CD14-positive monocyte (primary cell): ENCODE measurements around the gene STMND1. TPM values are rescaled to one million over a fixed set of nuclear protein-coding genes. Genes with fewer than 3 reads are reported as not detected.

Experiments used
- DNase-seq, 3 donors: peaks; one replicate each; pipeline ENCODE4 v3.0.0-alpha.2; 2011 to 2022
- H2AFZ ChIP-seq: 2 replicates; pipeline ENCODE4 v1.6.0; 2012; ENCODE audit warnings: mild to moderate bottlenecking, low read depth, low read length, inconsistent platforms; ENCODE audit not compliant: insufficient read depth, poor library complexity, severe bottlenecking
- H3K27ac ChIP-seq, 2 donors: 1 replicate in 1 of 2; 2 replicates in 1 of 2; pipeline ENCODE4 v1.5.1; 2012 to 2013; ENCODE audit warnings: low read length in 2 of 2, control low read depth in 1 of 2, inconsistent platforms in 1 of 2, low read depth in 1 of 2, mild to moderate bottlenecking in 1 of 2
- H3K27me3 ChIP-seq, 2 donors: one replicate each; pipeline versions ENCODE4 v1.6.0 to v1.6.1; 2011 to 2013; ENCODE audit warnings: low read length in 2 of 2; ENCODE audit not compliant: control insufficient read depth in 2 of 2, insufficient read depth in 2 of 2
- H3K36me3 ChIP-seq, 2 donors: replicated peaks in 1 of 2; 1 replicate in 1 of 2; 2 replicates in 1 of 2; pipeline versions ENCODE4 v1.5.1 to v1.6.1; 2012 to 2013; ENCODE audit warnings: low read length in 2 of 2, control low read depth in 1 of 2, inconsistent platforms in 1 of 2, mild to moderate bottlenecking in 1 of 2; ENCODE audit not compliant: insufficient read depth in 2 of 2, control insufficient read depth in 1 of 2
- H3K4me1 ChIP-seq, 2 donors: 1 replicate in 1 of 2; 2 replicates in 1 of 2; pipeline versions ENCODE4 v1.5.1 to v1.6.1; 2012 to 2013; ENCODE audit warnings: low read length in 2 of 2, control low read depth in 1 of 2, inconsistent platforms in 1 of 2, mild to moderate bottlenecking in 1 of 2, moderate library complexity in 1 of 2; ENCODE audit not compliant: insufficient read depth in 2 of 2, control insufficient read depth in 1 of 2
- H3K4me2 ChIP-seq: replicated peaks from 2 replicates; pipeline ENCODE3; 2012; ENCODE audit warnings: low read length, moderate library complexity, mild to moderate bottlenecking; ENCODE audit not compliant: poor library complexity, severe bottlenecking; ENCODE audit errors: extremely low read depth
- H3K4me3 ChIP-seq, 3 experiments: fragments of 200-600 bp in 1 of 3; sonication (generic) in 1 of 3; replicated peaks in 1 of 3; 1 replicate in 2 of 3; 2 replicates in 1 of 3; pipeline ENCODE4 v1.5.1; 2011 to 2013; ENCODE audit warnings: low read length in 3 of 3, mild to moderate bottlenecking in 3 of 3, control low read depth in 2 of 3, low read depth in 2 of 3, inconsistent platforms in 1 of 3, moderate library complexity in 1 of 3
- H3K79me2 ChIP-seq: 2 replicates; pipeline ENCODE4 v1.6.0; 2012; ENCODE audit warnings: mild to moderate bottlenecking, control low read depth, inconsistent platforms, low read length, moderate library complexity; ENCODE audit not compliant: insufficient read depth
- H3K9ac ChIP-seq: 2 replicates; pipeline ENCODE4 v1.6.0; 2017; ENCODE audit warnings: low read length, mild to moderate bottlenecking; ENCODE audit not compliant: insufficient read depth, poor library complexity, severe bottlenecking
- H3K9me3 ChIP-seq, 2 donors: replicated peaks in 1 of 2; 1 replicate in 1 of 2; 2 replicates in 1 of 2; pipeline versions ENCODE4 v1.5.1 to v1.6.1; 2012 to 2013; ENCODE audit warnings: low read length in 2 of 2, control low read depth in 1 of 2; ENCODE audit not compliant: control insufficient read depth in 1 of 2, insufficient read depth in 1 of 2
- H4K20me1 ChIP-seq: 2 replicates; pipeline ENCODE4 v1.6.0; 2012; ENCODE audit warnings: mild to moderate bottlenecking, low read length, control low read depth, moderate library complexity; ENCODE audit not compliant: insufficient read depth
- H3K27ac Mint-ChIP-seq, 7 donors: one replicate each; pipeline ENCODE4 v1.8.0; 2020; ENCODE audit warnings: mild to moderate bottlenecking in 7 of 7, mixed read lengths in 7 of 7, moderate library complexity in 6 of 7, inconsistent platforms in 2 of 7
- H3K27me3 Mint-ChIP-seq, 3 donors: one replicate each; pipeline ENCODE4 v1.8.0; 2021 to 2022; ENCODE audit warnings: low read depth in 3 of 3, mild to moderate bottlenecking in 3 of 3, mixed read lengths in 3 of 3, moderate library complexity in 3 of 3, inconsistent platforms in 1 of 3
- H3K36me3 Mint-ChIP-seq, 2 donors: one replicate each; pipeline ENCODE4 v1.8.0; 2020; ENCODE audit warnings: mixed read lengths in 2 of 2, inconsistent platforms in 1 of 2, mild to moderate bottlenecking in 1 of 2
- H3K4me1 Mint-ChIP-seq: one replicate; pipeline ENCODE4 v1.8.0; 2020; ENCODE audit warnings: mild to moderate bottlenecking, mixed read lengths
- H3K4me3 Mint-ChIP-seq, 2 donors: one replicate each; pipeline ENCODE4 v1.8.0; 2020; ENCODE audit warnings: mild to moderate bottlenecking in 2 of 2, mixed read lengths in 2 of 2, moderate library complexity in 1 of 2
- H3K9me3 Mint-ChIP-seq, 7 donors: one replicate each; pipeline ENCODE4 v1.8.0; 2020 to 2022; ENCODE audit warnings: mixed read lengths in 7 of 7, mild to moderate bottlenecking in 6 of 7, moderate library complexity in 6 of 7, inconsistent platforms in 2 of 7
- CTCF ChIP-seq: fragments of 200-600 bp; IDR thresholded peaks from one replicate; pipeline ENCODE4 v1.8.0; 2022; ENCODE audit warnings: antibody characterized with exemption, mild to moderate bottlenecking
- WGBS: methylation state at CpG from one replicate; pipeline ENCODE4 v1.1.5; 2013; ENCODE audit warnings: missing lambda C conversion rate; ENCODE audit not compliant: insufficient coverage; 5-methylcytosine and 5-hydroxymethylcytosine counted together
- intact Hi-C, 2 donors: fragments of 100-400 bp; cut with micrococcal nuclease; formaldehyde crosslinking; loops; one replicate each; pipeline versions ENCODE4 v1.15.0 to v1.15.1; 2023
- polyA plus RNA-seq, 3 donors: library from polyadenylated mRNA; depleted of rRNA in 1 of 3; unstranded in 2 of 3; stranded (reverse) in 1 of 3; fragments of 300-500 nt in 2 of 3; fragments of >200 nt in 1 of 3; fragmentation: Illumina TruSeq in 2 of 3; gene quantifications; 1 replicate in 2 of 3; 2 replicates in 1 of 3; pipeline ENCODE4 v1.2.3, GENCODE V29; 2012 to 2021

Gene STMND1
- polyA plus RNA-seq, 3 donors, result not detected

- TF ChIP-seq CTCF, result no peak
- Histone ChIP-seq H3K27me3 (peaks cover 31 to 40% of the 10 kb centered on the region in 2 donors), H3K9me3 (no peaks in the 10 kb centered on the region), H3K79me2 (no peaks in the 10 kb centered on the region), H3K4me3 (no peak overlapping the region), H2AFZ (no peak overlapping the region), H3K4me1 (peaks cover 19 to 21% of the 10 kb centered on the region in 2 donors), H4K20me1 (no peaks in the 10 kb centered on the region), H3K9ac (no peak overlapping the region), H3K27ac (no peak overlapping the region), H3K36me3 (no peaks in the 10 kb centered on the region), H3K4me2 (no peak overlapping the region)
- H3K36me3 Mint-ChIP-seq, result no peaks in the 10 kb centered on the region
- H3K4me1 Mint-ChIP-seq, result peaks cover 18% of the 10 kb centered on the region
- intact Hi-C loops, result no loop called here
- no peak overlapping the region for H3K27ac Mint-ChIP-seq
- H3K27me3 Mint-ChIP-seq, result peaks cover 24 to 32% (median 27%) of the 10 kb centered on the region in 3 donors
- no peak overlapping the region for H3K4me3 Mint-ChIP-seq
- peaks cover 0 to 6% (median 3%) of the 10 kb centered on the region in 7 donors for H3K9me3 Mint-ChIP-seq
- 67% methylated on average over 1 of the region's 3 CpGs for WGBS
- no peak for DNase-seq
Measured at GRCh38 chr6:17097982-17098381, 3.9 kb upstream of the STMND1 start.

GRCh38 chr6:17098538-17098937 is 3.3 kb upstream of the STMND1 start:
- peaks cover 19 to 21% of the 10 kb centered on the region in 2 donors for H3K4me1 ChIP-seq
- H3K9me3 Mint-ChIP-seq, result peaks cover 0 to 6% (median 3%) of the 10 kb centered on the region in 7 donors
- H3K4me1 Mint-ChIP-seq, result peaks cover 18% of the 10 kb centered on the region
- no peaks in the 10 kb centered on the region for H4K20me1 ChIP-seq
- TF ChIP-seq CTCF, result no peak
- DNase-seq, result no peak
- WGBS, result no CpG with 5 or more reads among the region's 4 CpGs
- peaks cover 30 to 37% (median 32%) of the 10 kb centered on the region in 3 donors for H3K27me3 Mint-ChIP-seq
- no peak overlapping the region for H3K27ac Mint-ChIP-seq
- peak overlapping the region in 1 of 2 donors; percentile 14 for H3K4me3 Mint-ChIP-seq
- no peaks in the 10 kb centered on the region for H3K36me3 ChIP-seq
- H3K9ac ChIP-seq, result no peak overlapping the region
- intact Hi-C loops, result no loop called here
- H3K27ac ChIP-seq, result no peak overlapping the region
- no peaks in the 10 kb centered on the region for H3K9me3 ChIP-seq
- no peak overlapping the region for H2AFZ ChIP-seq
- H3K4me2 ChIP-seq, result no peak overlapping the region
- H3K4me3 ChIP-seq, result no peak overlapping the region
- H3K79me2 ChIP-seq, result no peaks in the 10 kb centered on the region
- H3K36me3 Mint-ChIP-seq, result no peaks in the 10 kb centered on the region
- peaks cover 35 to 44% of the 10 kb centered on the region in 2 donors for H3K27me3 ChIP-seq
